Renal pelvis (tissue), 4 donors: ENCODE measurements around the gene ARMC3. TPM values are rescaled to one million over a fixed set of nuclear protein-coding genes. Genes with fewer than 3 reads are reported as not detected.

Experiments
- DNase-seq: peaks from one replicate; pipeline ENCODE4 v3.0.0-alpha.2; 2013
- polyA plus RNA-seq, 3 donors: library from polyadenylated mRNA; unstranded; fragments of 120-200 nt; gene quantifications; one replicate each; pipeline ENCODE4 v1.2.1, GENCODE V29; 2013; ENCODE audit not compliant: insufficient read length in 3 of 3

The ARMC3 gene
- polyA plus RNA-seq, 3 donors = 10.7 to 16.8 (median 15.9) TPM

- DNase-seq = no peak
These were observed 64.2 kb downstream of the ARMC3 start for GRCh38 chr10:22992075-22992474.

DNA sequence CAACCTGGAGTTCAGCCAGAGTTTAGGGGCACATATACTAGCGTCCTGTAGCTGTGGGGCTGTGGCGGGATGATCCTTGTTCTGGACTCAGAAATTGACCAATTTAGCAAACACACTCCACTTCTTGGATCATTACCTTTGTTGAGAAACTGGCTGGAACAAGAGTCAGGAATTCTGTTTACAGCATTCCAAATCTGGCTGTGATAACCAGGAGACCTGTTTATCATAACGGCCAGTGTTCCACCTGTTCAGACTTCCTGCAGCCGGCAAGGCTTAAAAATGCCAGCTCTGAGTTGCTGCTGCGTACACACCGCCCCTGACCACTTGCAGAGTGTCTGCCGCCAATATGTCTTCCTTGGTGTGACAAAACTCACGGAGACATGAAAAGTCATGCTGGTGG lies 64.8 kb downstream of the ARMC3 start:
- no peak for DNase-seq

GRCh38 chr10:22993314-22993713 lies 65.5 kb downstream of the ARMC3 start:
- DNase-seq = no peak

GRCh38 chr10:22997096-22997495 lies 69.2 kb downstream of the ARMC3 start:
- no peak for DNase-seq

DNA sequence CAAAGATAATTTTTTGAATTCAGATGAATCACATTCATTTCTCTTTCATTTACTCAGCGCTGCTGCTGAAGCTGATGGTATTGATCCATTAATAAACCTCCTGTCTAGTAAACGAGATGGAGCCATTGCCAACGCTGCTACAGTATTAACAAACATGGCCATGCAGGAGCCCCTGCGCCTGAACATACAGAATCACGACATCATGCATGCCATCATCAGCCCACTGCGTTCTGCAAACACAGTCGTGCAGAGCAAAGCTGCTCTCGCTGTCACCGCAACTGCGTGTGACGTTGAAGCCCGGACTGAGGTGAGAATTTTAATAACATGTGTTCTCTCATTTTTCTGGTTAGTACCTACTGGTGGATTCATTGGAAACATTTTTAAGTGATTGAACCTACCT lies 70.2 kb downstream of the ARMC3 start:
- no peak for DNase-seq

DNA sequence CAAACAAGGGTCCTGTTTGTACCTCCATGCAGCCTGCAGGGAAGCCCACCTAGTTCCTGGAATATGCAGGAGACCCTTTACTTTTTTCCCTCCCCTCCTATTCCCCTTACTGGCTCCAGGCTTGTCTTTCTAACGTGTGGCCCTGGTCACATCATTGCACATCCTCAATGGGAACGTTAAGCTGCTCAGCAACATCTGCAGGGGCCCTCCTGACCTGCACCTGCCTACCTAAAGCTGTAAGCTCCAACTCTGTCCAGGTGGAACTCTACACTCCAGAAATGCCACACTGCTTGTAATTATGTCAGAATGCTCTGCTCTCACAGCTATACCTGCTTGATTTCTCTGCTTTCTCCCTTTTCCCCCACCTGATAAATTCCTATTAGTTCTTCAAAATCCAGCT lies 72.1 kb downstream of the ARMC3 start:
- DNase-seq = no peak

GRCh38 chr10:23001901-23002516 lies 74.2 kb downstream of the ARMC3 start:
- DNase-seq = peak; percentile 86

GRCh38 chr10:23005150-23005549 lies 77.3 kb downstream of the ARMC3 start:
- no peak for DNase-seq

DNA sequence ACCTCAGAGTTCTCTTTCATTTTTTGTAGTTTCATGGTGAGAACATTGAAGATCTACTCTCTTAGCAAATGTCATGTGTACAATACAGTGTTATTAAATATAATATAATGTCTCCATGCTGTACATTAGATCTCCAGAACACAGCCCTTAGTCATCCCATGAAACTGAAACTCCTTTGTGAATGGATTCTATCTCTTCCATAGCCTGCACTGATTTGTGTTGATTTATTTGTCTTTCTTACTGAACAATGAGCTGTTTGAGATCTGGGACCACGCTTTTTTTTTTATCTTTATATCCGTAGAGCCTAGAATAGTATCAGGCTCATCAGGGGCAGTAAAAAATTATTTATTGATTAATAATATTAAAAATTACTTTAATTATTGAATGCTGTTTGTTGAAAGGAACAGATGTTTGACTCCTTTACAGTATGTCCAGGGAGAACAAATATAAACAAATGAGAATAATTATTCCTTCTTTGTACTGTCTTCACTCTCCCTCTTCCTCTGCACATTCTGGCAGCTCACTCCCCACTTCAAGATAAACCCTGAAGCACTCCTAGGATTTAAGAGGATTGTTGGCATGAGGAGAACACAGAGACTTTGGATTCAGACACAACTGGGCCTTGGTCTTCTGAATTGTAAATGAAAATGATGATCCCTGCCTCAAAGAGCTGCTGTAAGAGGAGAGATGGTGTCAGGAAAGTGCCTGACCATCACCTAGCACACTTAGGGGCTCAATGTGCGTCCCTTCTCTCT lies 85.9 kb downstream of the ARMC3 start:
- DNase-seq = no peak

GRCh38 chr10:23015021-23015707 lies 87.3 kb downstream of the ARMC3 start:
- no peak for DNase-seq

- DNase-seq = no peak
These were observed 88.8 kb downstream of the ARMC3 start for GRCh38 chr10:23016636-23017035.

DNA sequence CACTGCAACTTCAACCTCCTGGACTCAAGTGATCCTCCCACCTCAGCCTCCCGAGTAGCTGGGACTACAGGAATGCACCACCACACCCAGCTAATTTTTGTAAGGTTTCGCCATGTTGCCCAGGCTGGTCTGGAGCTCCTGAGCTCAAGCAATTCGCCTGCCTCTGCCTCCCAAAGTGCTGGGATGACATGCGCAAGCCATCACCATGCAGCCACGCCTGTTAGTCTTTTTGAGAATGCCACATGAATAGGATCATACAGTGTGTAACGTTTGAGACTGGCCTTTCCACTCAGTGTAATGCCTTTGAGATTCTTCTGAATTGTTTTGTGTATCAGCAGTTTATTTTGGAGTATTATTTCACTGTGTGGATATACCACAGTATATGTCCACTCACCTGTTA lies 91.8 kb downstream of the ARMC3 start:
- no peak for DNase-seq

GRCh38 chr10:23021430-23021829 lies 93.6 kb downstream of the ARMC3 start:
- no peak for DNase-seq

DNA sequence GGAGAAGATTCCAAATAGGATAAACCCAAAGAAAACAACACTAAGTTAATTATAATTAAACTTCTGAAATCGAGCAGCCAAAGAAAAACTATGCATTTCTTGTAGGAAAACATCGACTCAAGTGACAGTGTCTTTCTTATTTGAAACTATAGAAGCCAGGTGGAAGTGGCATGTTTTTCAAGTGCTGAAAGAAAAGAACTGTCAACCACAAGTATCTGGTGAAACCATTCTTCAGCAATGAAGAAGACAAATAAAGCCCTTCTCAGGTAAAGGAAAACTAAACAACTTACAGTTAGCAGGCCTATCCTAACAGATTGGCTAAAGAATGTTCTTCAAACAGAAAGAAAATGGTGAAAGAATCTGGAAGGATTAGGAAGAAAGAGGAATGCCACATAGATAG lies 96.1 kb downstream of the ARMC3 start:
- no peak for DNase-seq

DNA sequence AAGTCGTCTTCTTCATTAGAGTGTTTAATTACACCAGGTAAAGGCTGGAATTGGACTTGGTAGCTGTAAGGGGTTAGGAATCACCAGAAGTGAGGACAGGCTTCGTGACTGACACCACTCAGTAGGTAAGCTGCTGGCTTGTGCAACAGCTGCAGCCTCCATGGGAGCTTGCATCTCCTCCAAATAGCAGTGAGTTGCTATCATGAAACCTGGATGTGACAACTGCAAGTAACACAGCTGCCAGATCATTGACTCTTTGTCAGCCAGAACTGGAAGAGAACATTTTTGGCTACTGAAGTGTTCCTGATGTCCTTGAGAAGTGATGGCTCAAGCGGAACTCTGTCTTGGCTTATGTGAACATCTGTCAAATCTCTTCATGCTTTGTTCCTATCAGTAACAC lies 103.5 kb downstream of the ARMC3 start:
- no peak for DNase-seq

DNA sequence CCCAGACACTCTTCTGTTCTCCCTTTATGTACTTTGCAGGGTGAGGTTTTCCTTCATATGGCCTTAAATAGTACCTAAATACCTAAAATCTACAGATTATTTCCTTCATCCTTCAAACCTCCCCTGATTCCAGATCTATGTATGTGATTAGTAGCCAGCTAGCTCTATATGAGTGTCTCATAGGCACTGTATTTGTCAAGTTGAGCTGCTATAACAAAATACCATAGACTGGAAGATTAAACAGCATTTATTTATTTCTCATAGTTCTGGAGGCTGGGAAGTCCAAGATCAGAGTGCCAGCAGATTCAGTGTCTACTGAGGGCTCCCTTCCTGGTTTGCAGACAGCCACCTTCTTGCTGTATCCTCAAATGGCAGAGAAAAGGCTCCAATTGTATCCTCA lies 106.9 kb downstream of the ARMC3 start:
- DNase-seq = no peak

- DNase-seq = no peak
These were observed 107.7 kb downstream of the ARMC3 start for GRCh38 chr10:23035569-23035968.

DNA sequence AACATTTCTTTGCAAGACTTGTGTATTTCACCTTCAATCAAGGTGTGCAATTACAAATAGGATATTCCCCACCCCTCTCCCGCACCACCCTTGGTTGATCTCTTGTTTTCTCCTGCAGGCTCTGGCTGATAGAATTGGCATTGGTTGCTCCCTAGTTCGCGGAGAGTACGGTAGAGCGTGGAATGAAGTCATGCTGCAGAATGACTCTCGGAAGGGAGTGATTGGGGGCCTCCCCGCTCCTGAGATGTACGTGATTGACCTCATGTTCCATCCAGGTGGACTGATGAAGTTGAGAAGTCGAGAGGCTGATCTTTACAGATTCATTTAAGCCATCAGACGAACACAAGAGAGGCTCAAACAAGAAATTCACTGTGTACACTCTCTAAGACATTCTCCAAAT lies 109.3 kb downstream of the ARMC3 start:
- no peak for DNase-seq

DNA sequence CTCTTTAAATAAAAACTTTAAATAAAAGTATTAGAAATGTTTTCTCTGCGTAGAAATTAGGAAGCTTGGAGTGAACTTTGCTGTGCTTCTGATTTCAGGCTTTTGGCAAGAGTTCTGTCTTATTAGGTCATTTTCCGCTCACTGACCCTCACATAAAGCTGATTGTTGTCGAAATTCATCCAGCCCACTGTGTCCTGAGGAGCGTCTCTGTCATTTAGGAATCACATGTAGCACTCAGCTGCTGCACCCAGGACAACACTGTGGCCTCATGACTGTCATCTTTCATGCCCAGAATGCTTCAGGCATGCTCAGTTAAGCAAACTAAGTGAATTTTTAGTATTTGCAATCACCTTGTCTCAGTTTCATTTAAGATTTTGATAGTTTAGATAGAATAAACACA lies 109.7 kb downstream of the ARMC3 start:
- no peak for DNase-seq

- no peak for DNase-seq
These were observed 110.3 kb downstream of the ARMC3 start for GRCh38 chr10:23038172-23038571.

DNA sequence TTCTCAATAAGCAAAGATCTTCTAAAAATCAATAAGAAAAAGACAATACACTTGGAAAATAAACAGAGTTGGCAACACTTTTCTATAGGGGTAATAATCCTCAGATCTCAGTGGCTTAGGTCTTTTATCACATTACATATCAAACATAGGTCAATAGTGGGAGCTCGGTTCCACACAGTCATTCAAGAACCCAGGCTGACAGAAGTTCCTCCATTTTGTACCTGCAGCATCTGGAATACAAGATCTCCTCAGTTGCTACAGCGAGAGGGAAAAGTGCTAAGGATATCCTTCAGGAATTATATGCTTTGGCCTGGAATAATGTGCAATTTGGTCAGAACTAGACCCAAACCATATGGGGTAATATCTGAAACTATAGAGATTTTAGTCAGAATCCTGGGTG lies 112.1 kb downstream of the ARMC3 start:
- no peak for DNase-seq

DNA sequence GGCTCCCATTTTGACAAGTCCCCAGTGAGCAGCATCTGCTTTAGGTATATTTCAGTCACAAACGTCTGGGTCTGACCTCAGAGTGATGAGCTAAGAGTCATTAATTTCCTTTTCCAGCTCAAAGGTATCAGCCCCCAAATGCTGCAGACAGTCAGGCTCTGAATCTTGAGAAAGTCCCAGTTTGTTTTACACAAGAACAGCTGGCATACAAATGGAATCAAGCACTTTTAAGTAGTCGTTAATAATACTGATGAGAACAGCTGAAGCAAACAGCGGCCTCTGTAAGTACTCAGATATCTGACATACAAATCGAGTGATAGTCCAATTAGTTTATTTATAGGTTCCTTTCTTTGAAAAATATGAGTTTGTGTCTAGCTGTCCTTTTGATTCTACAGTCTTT lies 118.2 kb downstream of the ARMC3 start:
- no peak for DNase-seq
